Inflammatory macrophage (primary cell): ENCODE data around the gene RPL39L.
"Not testable (repeated sequence)": the region's sequence is repeated elsewhere in the genome, so short reads cannot be mapped to it uniquely, and the experiment has no call there.

Experiments
- DNase-seq, 2 donors: peaks; one replicate each; pipeline ENCODE4 v3.0.0-alpha.2; 2020 to 2022
- total RNA-seq, 18 experiments: gene quantifications; one replicate each; lab custom pipeline; 2026; ENCODE audit warnings: mixed read lengths in 6 of 18, inconsistent platforms in 2 of 18; lab: John Stamatoyannopoulos, UW

RPL39L gene
- total RNA-seq, result 0.52 to 3.7 (median 2.4) reads per million in 18 experiments

DNA sequence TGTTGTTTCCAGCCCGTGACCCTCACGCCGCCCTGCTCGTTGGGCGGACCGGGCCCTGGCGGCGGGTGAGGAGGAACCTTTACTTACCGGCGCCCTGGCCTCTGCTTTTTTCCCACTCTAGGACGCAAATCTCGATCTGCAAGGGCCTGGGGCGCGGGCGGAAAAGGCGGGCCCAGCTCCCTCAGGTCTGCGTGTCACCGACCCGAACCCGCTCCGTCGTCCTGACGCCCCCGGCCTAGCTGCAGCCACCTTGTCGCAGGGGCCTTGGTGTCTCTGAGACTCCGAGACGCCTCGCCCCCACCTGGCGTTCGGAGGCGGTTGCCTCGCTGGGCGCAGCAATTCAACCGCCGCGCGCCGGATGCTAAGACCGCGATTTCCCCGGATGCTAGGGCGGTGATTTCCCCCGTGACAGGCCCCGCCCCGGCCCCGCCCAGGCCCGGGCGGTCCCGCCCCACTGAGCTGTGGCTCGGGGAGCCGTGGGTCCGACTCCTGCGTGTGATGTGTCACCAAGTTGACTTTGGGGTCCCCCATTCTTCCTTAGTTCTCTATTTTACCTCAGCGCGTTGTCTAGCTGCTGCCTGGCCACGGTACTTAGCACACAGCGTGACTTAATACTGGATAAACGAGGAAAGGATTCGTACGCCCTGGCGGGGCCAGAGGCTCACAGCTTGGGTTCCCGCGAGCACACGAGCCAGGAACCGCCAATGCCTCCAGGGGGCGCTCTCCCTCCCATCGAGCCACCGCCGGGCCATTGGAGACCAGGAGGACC, at the start of gene RPL39L:
Gene RPL39L, minus strand, starts transcription at position 371 of the 769 bp plus-strand sequence. CDS start 18,196 bp downstream, outside the sequence.
- peak; percentile 82 to 84 for DNase-seq

DNA sequence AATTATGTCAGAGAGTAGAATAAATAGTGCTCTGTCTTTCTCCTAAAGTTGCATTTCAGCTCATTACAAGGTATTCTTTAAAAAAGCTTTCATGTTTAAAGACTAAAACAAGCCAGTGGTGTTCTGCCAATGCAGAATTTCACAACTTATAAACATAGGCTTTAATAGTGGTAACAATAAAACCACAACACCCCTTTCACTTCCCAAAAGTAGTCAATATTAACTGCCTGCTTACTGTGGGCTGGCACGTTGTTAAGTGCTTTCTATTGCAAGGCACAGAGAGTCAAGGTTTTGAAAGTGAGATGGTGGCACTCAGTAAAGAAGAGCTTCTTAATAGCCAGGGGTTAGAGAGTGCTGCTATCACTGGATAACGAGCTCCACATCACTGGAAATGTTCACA, 49.6 kb upstream of the RPL39L start:
- DNase-seq, result peak; percentile 14 to 45

DNA sequence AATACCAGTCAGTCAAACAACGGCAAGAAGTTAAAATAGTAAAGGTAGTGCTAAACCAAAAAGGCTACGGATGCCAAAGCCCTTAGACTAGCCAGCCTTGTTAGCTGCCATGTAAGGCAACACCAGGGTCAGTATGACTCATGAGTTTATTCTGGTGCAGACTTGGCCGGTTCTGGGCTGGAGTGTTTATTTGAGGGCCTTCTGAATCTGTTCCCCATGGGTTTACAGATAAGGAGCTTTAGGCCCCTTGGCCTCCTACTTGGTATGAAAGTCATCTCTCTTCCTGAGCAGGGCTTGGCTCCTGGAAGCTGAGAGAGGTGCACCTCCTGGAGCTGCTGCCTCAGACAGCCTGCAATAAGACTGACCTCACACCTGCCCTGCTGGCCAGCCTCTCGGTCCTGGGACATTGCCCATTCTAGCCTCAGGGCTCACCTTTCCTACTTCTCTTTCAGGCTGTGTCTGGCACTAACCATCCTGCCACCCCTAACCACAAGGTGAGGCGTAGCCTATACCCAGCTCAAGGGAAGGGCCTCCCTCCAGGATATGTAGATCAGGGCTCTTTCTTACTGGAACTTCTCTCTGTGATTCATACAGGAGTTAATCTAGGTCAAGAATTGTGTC, 47.6 kb upstream of the RPL39L start:
- no peak for DNase-seq

DNA sequence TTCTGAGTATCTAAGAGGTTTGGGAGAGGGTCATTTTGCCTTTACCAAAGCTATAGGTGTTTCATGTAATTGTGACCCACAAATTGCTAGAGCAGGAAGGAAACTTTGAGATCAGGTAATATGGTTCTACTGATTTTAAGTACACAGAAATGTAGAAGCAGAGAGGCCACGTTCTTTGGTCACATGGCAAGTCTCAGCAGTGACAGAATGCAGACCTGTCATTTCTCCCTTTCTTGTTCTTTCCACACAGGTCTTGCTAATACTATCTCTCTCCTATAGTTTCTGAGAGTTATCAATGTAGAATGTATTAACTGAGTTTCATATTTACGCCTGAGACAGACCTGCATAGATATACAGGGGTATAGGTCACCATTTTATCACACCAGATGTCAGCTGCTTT, 47.1 kb upstream of the RPL39L start:
- DNase-seq, result no peak

- DNase-seq, result no peak
Measured at GRCh38 chr3:187185759-187186158, 46.5 kb upstream of the RPL39L start.

DNA sequence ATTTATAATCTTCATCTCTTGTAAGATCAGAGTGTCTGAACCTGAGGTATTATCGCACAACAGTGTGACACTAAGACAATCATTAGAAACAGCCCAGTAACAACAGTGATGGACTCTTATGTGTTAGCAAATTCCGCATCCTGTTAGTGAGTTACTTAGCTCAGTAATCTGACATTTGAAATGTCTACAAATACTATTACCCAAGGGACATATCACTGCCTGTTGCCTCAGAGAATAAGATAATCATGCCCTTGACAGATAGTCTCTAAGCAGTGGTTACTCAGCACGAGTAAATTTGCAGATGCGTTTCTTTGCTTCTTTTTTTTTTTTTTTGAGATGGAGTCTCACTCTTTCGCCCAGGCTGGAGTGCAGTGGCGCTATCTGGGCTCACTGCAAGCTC, 44.6 kb upstream of the RPL39L start:
- no peak for DNase-seq

DNA sequence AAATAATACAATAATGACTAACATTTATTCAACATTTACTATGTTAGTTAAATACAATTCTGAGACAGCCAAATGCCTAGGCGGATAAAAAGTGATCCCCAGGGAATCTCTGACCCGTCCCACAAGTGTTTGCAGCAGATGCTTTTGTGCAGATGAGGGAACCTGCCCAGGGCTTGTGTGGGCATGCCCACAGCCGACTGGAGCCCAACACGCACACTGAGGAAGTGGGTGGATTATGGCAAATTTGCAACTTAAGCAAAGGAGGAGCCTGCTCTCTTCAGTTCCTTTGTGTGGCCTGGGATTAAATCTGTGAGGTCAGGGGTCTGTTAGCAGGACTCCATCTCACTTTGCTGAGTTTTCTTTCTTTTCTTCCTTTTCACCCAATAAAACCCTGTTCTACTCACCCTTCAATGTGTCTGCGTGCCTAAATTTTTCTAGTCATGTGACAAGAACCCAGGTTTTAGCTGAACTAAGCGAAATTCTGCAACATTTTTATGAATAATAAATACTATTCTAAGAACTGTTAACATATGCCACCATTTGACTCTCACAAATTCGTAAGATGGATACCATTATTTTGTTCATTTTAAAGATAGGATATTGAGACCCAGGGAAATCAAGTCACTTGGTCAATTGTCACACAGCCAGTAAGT, 44.0 kb upstream of the RPL39L start:
- peak; percentile 35 to 59 for DNase-seq

DNA sequence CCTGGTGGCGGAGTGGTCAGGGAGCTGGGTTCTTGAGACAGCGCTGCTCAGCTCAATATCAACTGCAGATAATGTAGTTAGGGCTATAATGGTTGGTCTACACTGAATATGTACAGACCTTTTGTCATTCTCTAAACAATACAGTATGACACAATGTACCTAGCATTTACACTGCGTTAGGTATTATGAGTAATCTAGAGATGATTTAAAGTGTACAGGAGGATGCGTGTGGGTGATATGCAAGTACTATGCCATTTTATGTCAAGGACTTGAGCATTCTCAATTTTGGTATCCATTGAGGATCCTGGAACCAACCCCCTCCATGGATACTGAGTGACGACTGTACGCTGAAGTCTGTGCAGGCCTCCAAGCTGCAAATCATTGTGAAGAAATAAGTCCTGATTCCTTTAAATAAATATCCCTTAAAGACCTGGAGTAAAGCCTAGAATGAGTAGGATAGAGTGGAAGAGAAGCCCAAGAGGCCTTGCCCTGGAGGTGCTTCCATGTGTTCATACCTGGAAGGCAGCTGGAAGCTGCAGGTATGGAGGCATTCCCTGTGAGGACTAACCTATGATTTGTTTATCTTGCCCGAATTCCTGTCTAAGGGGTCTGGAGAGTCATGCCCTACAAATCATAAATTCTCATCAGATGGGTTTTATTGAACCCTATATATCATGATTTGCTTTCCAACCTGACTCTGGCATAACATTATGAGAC, 42.3 kb upstream of the RPL39L start:
- no peak for DNase-seq

DNA sequence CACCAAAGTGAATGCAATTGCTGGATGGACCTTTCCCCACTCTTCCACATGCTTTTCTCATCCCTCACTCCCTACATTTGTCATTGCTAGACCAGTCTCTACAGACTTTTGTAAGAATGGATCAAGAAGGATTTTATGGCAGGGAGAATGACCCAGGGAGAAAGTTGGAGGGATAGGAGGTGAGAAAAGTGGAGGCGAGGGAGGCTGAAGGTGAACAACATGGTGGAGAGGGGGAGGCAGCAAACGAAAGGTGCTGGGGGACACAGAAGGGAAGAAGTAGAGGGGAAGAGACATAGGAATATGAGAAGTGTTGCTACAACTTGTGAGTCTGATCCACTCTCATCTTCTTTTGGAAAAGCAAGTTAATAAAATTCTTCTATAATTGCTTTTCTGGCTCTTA, 33.6 kb upstream of the RPL39L start:
- DNase-seq, result no peak

- DNase-seq, result not testable (repeated sequence)
Measured at GRCh38 chr3:187170911-187171310, 31.6 kb upstream of the RPL39L start.

DNA sequence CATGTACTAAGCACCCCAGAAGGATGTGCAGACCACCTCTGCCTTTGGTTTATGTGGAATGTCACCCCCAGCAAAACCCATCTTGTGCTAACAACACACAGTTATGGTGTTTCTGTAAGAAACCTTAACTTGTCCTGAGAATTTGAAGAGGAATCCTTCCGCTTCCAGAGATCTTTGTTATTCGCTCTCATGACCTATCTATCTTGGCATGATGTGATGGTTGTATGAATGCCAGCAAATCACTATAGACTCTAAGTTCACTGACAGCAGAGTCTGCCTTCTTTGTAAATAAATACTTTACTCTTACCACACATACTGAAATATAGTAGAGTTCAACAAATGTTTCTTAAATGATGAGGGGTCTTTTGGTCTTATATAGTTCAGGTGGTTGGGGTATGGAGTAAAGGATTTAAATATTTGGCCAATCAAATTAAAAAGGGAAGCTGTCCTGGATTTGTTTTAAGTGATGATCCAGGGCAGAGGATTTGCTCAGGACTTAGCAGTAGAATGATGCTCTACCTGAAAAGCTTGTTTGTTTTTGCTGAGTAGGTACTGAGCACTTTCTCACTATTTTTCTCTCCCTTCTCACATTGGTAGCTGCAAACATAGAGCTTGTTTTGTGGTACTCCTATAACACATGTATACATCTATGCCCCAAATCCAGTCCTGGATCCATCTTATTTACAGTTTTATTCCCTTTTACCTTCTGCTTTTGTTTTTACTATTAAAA, 30.1 kb upstream of the RPL39L start:
- no peak for DNase-seq

DNA sequence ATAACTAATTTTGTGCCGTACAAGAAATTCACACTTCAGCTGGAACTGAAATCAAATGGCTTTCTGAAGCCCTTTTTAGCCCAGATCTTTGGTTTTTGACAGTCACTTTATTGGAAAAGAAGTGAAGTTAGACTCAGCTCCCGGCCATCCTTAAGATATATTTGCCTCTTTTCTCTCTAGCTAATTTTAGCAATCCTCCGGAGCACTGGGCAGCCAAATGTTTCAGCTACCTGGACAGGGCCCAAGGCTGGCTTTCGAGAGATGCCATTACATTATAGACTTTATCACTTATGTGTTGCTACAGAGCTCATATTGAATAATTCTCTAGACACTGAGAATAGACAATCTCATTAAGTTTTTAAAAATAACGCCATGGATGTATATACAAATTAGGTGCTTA, 28.5 kb upstream of the RPL39L start:
- DNase-seq, result no peak

DNA sequence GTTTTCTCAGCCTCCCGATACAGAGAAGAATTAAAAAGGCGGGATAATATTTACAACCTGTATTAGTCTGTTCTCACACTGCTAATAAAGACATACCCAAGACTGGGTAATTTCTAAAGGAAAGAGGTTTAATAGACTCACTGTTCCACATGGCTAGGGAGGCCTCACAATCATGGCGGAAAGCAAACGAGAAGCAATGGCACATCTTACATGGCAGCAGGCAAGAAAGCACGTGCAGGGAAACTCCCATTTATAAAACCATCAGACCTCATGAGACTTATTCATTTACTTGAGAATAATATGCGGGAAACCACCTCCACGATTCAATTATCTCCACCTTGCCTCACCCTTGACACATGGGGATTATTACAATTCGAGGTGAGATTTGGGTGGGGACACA, 27.5 kb upstream of the RPL39L start:
- no peak for DNase-seq

DNA sequence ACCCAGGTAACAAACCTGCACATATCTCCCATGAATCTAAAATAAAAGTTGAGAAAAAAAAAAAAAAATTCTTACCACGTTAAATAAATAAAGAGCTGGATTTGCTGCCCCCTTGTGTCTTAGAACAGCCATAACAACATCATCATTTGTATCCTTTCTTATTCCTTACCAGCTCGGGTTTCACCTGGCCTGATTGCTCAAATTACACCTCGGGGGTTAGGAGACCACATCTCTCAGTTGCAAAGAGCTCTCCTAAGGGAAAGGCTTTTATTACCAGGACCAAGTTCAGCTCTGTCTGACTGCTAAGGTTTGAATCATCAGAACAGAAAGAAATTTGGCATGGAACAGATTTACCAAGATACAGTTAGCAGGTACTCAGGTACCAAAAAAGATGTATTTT, 25.8 kb upstream of the RPL39L start:
- DNase-seq, result peak; percentile 36 to 57

- no peak for DNase-seq
Measured at GRCh38 chr3:187162265-187162953, 23.1 kb upstream of the RPL39L start.

DNA sequence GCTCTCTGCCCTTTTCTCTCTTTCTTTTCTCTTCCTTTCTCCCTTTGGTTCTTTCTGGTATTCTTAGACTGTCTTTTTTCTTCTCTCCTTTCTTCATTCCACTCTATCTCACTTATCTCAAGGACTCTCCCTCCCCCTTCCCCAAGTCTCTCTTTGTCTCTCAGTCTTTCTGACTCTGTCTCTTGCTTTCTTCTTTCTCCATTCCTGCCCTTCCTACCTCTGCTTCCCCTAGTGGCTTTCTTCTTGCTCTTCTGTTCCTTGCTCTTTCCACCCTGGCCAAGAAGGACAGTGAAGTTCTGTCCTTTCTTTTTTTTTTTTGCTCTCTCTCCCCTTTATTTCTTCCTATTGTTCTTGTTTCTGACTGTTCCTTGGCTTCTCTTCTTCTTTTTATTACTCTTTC, 22.3 kb upstream of the RPL39L start:
- no peak for DNase-seq

DNA sequence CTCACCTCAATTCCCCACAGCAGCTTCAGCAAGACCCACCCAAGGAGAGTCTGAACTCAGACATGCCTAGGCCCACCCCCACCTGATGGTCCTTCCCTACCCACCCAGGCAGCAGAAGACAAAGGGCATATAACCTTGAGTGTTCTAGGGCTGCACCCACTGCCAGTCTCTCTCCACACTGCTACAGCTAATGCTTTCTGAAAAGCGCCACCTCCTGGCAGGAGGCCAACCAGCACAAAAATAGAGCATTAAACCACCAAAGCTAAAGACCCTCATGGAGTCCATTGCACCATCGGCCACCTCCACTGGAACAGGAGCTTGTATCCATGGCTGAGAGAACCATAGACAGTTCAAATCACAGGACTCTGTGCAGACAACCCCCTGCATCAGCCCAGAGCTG, 11.3 kb upstream of the RPL39L start:
- DNase-seq, result peak; percentile 25 to 41

DNA sequence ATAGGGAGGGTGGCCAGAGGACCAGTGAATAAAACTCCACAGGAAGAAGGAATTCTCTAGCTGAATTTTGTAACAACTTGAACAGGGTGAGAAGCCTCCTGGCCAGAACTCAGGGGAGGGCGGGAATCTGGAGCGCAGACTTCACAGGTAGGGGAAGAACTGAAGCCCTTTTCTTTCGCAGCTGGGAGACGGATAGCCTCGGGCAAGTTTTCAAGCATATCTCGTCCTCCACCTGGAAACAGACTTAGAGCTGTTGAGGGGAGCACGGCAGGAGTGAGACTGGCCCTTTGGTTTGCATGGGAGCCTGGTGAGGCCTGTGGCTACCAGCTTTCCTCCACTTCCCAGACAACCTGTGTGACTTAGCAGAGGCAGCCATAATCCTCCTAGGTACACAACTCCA, 10.9 kb upstream of the RPL39L start:
- no peak for DNase-seq

GRCh38 chr3:187146389-187146788, 7.1 kb upstream of the RPL39L start:
- no peak for DNase-seq

- DNase-seq, result no peak
Measured at GRCh38 chr3:187145149-187145895, 6.0 kb upstream of the RPL39L start.

- DNase-seq, result no peak
Measured at GRCh38 chr3:187139895-187140253, 578 bp upstream of the RPL39L start.
